K562 (cell line): ENCODE data around the gene C5orf52. TPM values are rescaled to one million over a fixed set of nuclear protein-coding genes. Genes with fewer than 3 reads are reported as not detected.

ENCODE experiments used
- ATAC-seq: fragments of 200-7000 bp; cut with Tn5 transposase; 3 replicates; pipeline ENCODE4 v1.9.1; 2020; ENCODE audit warnings: moderate library complexity
- BruUV-seq: library from RNA; stranded (reverse); fragments of 400-500 nt; replicated peaks from 2 replicates; lab custom pipeline; 2021; lab: Mats Ljungman, UMichigan
- CTCF ChIA-PET: fragments of 300-600 bp; formaldehyde crosslinking; extraction: SDS; loops from one replicate; lab custom pipeline; 2021; ENCODE audit warnings: low intra/inter-chr PET ratio; lab: Yijun Ruan, JAX
- POLR2A ChIA-PET: fragments of 300-600, 350-650 bp; sonication (Branson Sonifier 250); formaldehyde crosslinking; extraction: SDS; loops from one replicate; lab custom pipeline; 2021; ENCODE audit warnings: antibody characterized with exemption, inconsistent platforms; lab: Yijun Ruan, JAX
- DNase-seq, 4 experiments: peaks; one replicate each; pipeline versions ENCODE4 v3.0.0 to v3.0.0-alpha.2; 2011 to 2018; ENCODE audit warnings: low spot score in 3 of 4, mixed read lengths in 3 of 4; ENCODE audit errors: extremely low read depth in 1 of 4
- FAIRE-seq: peaks from 2 replicates; lab custom pipeline; 2011; peaks lifted over from hg19 to GRCh38; lab: Jason Lieb, UNC
- H2AFZ ChIP-seq: 2 replicates; pipeline ENCODE4 v1.6.0; 2011; ENCODE audit warnings: low read depth, low read length, control low read depth, inconsistent platforms
- H3K27ac ChIP-seq: fragments of 200-600 bp; 3 replicates; pipeline ENCODE4 v1.8.0; 2011; ENCODE audit warnings: low read depth, mild to moderate bottlenecking, control low read depth, inconsistent platforms, low read length, moderate library complexity, mixed read lengths; ENCODE audit errors: extremely low read depth
- H3K27me3 ChIP-seq, 2 experiments: fragments of 300-600 bp in 1 of 2; 2 replicates in 1 of 2; 3 replicates in 1 of 2; pipeline versions ENCODE4 v1.6.0 to v1.8.0; 2011; ENCODE audit warnings: inconsistent platforms in 2 of 2, low read length in 2 of 2, mild to moderate bottlenecking in 1 of 2, mixed read lengths in 1 of 2, moderate library complexity in 1 of 2; ENCODE audit not compliant: control insufficient read depth in 2 of 2, insufficient read depth in 2 of 2
- H3K36me3 ChIP-seq: fragments of 300-600 bp; 3 replicates; pipeline ENCODE4 v1.8.0; 2011; ENCODE audit warnings: mild to moderate bottlenecking, low read length, inconsistent platforms; ENCODE audit not compliant: control insufficient read depth, insufficient read depth
- H3K4me1 ChIP-seq, 2 experiments: fragments of 200-600 bp in 1 of 2; replicated peaks in 1 of 2; 2 replicates in 1 of 2; 3 replicates in 1 of 2; pipeline versions ENCODE4 v1.5.1 to v1.8.0; 2011; ENCODE audit warnings: inconsistent platforms in 2 of 2, low read length in 2 of 2, mild to moderate bottlenecking in 1 of 2, mixed read lengths in 1 of 2, moderate library complexity in 1 of 2; ENCODE audit not compliant: control insufficient read depth in 2 of 2, insufficient read depth in 2 of 2
- H3K4me2 ChIP-seq: 2 replicates; pipeline ENCODE4 v1.6.1; 2011; ENCODE audit warnings: low read length, control low read depth, inconsistent platforms, mixed read lengths; ENCODE audit not compliant: insufficient read depth
- H3K4me3 ChIP-seq: fragments of 200-600 bp; sonication (generic), shearing (Covaris generic); 2 replicates; pipeline ENCODE4 v1.5.1; 2016; ENCODE audit warnings: control low read depth, inconsistent platforms
- H3K79me2 ChIP-seq: fragments of 200-600 bp; 3 replicates; pipeline ENCODE4 v1.8.0; 2011; ENCODE audit warnings: low read length, inconsistent platforms; ENCODE audit not compliant: control insufficient read depth, insufficient read depth
- H3K9ac ChIP-seq, 2 experiments: 2 replicates each; pipeline versions ENCODE4 v1.6.0 to v1.6.1; 2011; ENCODE audit warnings: low read depth in 2 of 2, low read length in 2 of 2, control low read depth in 1 of 2, inconsistent platforms in 1 of 2, mild to moderate bottlenecking in 1 of 2, mixed read lengths in 1 of 2; ENCODE audit not compliant: insufficient read depth in 1 of 2
- H3K9me1 ChIP-seq: one replicate; pipeline ENCODE4 v1.6.0; 2011; ENCODE audit warnings: inconsistent platforms, mild to moderate bottlenecking, low read length, moderate library complexity; ENCODE audit not compliant: control insufficient read depth, insufficient read depth
- H3K9me3 ChIP-seq: replicated peaks from 2 replicates; pipeline ENCODE4 v1.5.1; 2011; ENCODE audit warnings: low read depth, low read length, inconsistent platforms; ENCODE audit not compliant: control insufficient read depth, insufficient read depth
- H4K20me1 ChIP-seq: replicated peaks from 2 replicates; pipeline ENCODE4 v1.6.1; 2011; ENCODE audit warnings: low read length, inconsistent platforms, mixed read lengths; ENCODE audit not compliant: control insufficient read depth, insufficient read depth
- CBX3 ChIP-seq, 2 experiments: IDR thresholded peaks; 1 replicate in 1 of 2; 2 replicates in 1 of 2; pipeline ENCODE4 v1.6.1; 2012; ENCODE audit warnings: inconsistent platforms in 2 of 2, low read length in 2 of 2, borderline replicate concordance in 1 of 2, control low read depth in 1 of 2
- CEBPB ChIP-seq: fragments of 450-650 bp; IDR thresholded peaks from 2 replicates; pipeline ENCODE4 v1.6.1; 2016; ENCODE audit warnings: missing genetic modification characterization, missing compliant biosample characterization
- HLTF ChIP-seq: fragments of 450-650 bp; IDR thresholded peaks from 2 replicates; pipeline ENCODE4 v1.6.1; 2016
- LCOR ChIP-seq: sonication (generic); formaldehyde crosslinking; IDR thresholded peaks from 2 replicates; pipeline ENCODE4 v1.8.0; 2022; ENCODE audit warnings: mild to moderate bottlenecking, missing genetic modification reagents
- PTBP1 ChIP-seq: fragments of 200-400 bp; formaldehyde crosslinking; IDR thresholded peaks from 2 replicates; pipeline ENCODE4 v1.6.1; 2017; ENCODE audit warnings: low read depth, low read length
- RBM39 ChIP-seq: fragments of 200-400 bp; formaldehyde crosslinking; optimal IDR thresholded peaks from 2 replicates; pipeline ENCODE3; 2018; ENCODE audit warnings: low read depth, low read length
- ZFP36 ChIP-seq: fragments of 150-350 bp; IDR thresholded peaks from 2 replicates; pipeline ENCODE4 v1.6.1; 2018; ENCODE audit warnings: low read length, low read depth; ENCODE audit not compliant: partially characterized antibody
- WGBS: fragments of 100-300 bp; shearing (Covaris generic); methylation state at CpG from one replicate; pipeline ENCODE4 v1.1.6; 2016; ENCODE audit warnings: low coverage, mixed read lengths; ENCODE audit not compliant: insufficient coverage; ENCODE audit errors: missing lambda C conversion rate; 5-methylcytosine and 5-hydroxymethylcytosine counted together
- in situ Hi-C: fragments of 300-500 bp; cut with MboI; formaldehyde crosslinking; loops from 4 replicates; pipeline ENCODE4 v1.15.0; 2018; ENCODE audit warnings: inconsistent platforms, mixed read lengths
- intact Hi-C: fragments of 100-400 bp; cut with micrococcal nuclease; formaldehyde crosslinking; loops from 2 replicates; pipeline ENCODE4 v1.14.2; 2022
- polyA plus RNA-seq, 8 experiments: library from polyadenylated mRNA; depleted of rRNA in 4 of 8; stranded (reverse) in 5 of 8; unstranded in 3 of 8; fragments of >200 nt; fragmentation: Nextera tagmentation in 2 of 8; fragmentation: Illumina TruSeq in 1 of 8; extraction: Ambion mirVana in 2 of 8; extraction: Trizol in 1 of 8; gene quantifications; 2 replicates each; pipeline versions ENCODE4 v1.2.1 to v1.2.3, GENCODE V29; 2011 to 2014; ENCODE audit warnings: inconsistent platforms in 1 of 8, missing spikeins in 1 of 8
- total RNA-seq, 7 experiments: library from RNA; depleted of rRNA in 6 of 7; stranded (reverse); fragments of >200 nt in 6 of 7; fragmentation: Illumina TruSeq in 2 of 7; extraction: Trizol in 2 of 7; gene quantifications; 2 replicates each; pipeline versions ENCODE4 v1.2.1 to v1.2.3, GENCODE V29; 2011 to 2021; ENCODE audit warnings: low replicate concordance in 1 of 7

The C5orf52 gene
- total and polyA plus RNA-seq, 9 of the 15 experiments (the other 6 are each of a cell fraction or from before 2014, with no cell fraction given), result not detected

- POLR2A ChIA-PET, result no interaction called here
- Histone ChIP-seq H3K4me3 (no peak within 1 kb of the TSS), H2AFZ (no peak within 1 kb of the TSS), H3K27me3 (no peaks in the 10 kb centered on the region; a peak in 2 of 5 replicates), H3K4me2 (no peak within 1 kb of the TSS), H3K79me2 (no peaks in the 10 kb centered on the region), H3K4me1 (peaks cover 0 to 8% of the 10 kb centered on the region in 2 experiments; a peak in 1 of 5 replicates), H3K36me3 (no peaks in the 10 kb centered on the region), H3K9ac (no peak within 1 kb of the TSS), H3K9me1 (no peaks in the 10 kb centered on the region), H3K9me3 (no peaks in the 10 kb centered on the region), H3K27ac (no peak within 1 kb of the TSS), H4K20me1 (no peaks in the 10 kb centered on the region)
- whole genome bisulfite sequencing, result 61% methylated on average over 14 of the region's 15 CpGs
- ATAC-seq (no peak), FAIRE-seq (no peak), DNase-seq (no peak)
- intact Hi-C loops, result no loop called here
- in situ Hi-C loops, result no loop called here
- BruUV-seq, result no TSS peak
- CTCF ChIA-PET, result no interaction called here
- TF ChIP-seq CEBPB (tag), result 0 out of 2 replicates have a peak, but pooled peaks have one; percentile 40
- no peak for TF ChIP-seq HLTF
Observed at GRCh38 chr5:157652377-157652692, 19.0 kb upstream of the C5orf52 start, which contains the start of gene SOX30. Gene SOX30 (minus strand): TSS chr5:157652438. CDS start chr5:157652078, 360 bp downstream.

GRCh38 chr5:157657516-157657915 is 13.8 kb upstream of the C5orf52 start:
- Histone ChIP-seq H3K36me3 (no peaks in the 10 kb centered on the region), H3K9me1 (no peaks in the 10 kb centered on the region), H3K4me1 (no peaks in the 10 kb centered on the region), H3K27ac (no peak overlapping the region), H3K9ac (no peak overlapping the region), H3K4me2 (no peak overlapping the region), H3K4me3 (no peak overlapping the region), H3K79me2 (no peaks in the 10 kb centered on the region), H3K9me3 (no peaks in the 10 kb centered on the region), H3K27me3 (no peaks in the 10 kb centered on the region; a peak in 1 of 5 replicates), H2AFZ (no peak overlapping the region), H4K20me1 (no peaks in the 10 kb centered on the region)
- no TSS peak for BruUV-seq
- POLR2A ChIA-PET, result no interaction called here
- 3% methylated on average over 2 of the region's 2 CpGs for WGBS
- no peak for FAIRE-seq
- no peak for ATAC-seq
- no peak for DNase-seq
- TF ChIP-seq CBX3 (IDR thresholded peaks at IDR 0.05; ENCODE audit: borderline replicate concordance in 1 of 2, low read length in 2 of 2) (peak in 1 of 2 experiments; percentile 48; a peak in 1 of 3 replicates), RBM39 (no peak), PTBP1 (no peak), ZFP36 (no peak), LCOR (no peak)
- CTCF ChIA-PET, result no interaction called here
- in situ Hi-C loops, result no loop called here
- intact Hi-C loops, result no loop called here
